CD4-positive, alpha-beta T cell treated with Interleukin-1 beta for 1 hour (primary cell): ENCODE data around the gene POU1F1.
"Not testable (repeated sequence)": the region's sequence is repeated elsewhere in the genome, so short reads cannot be mapped to it uniquely, and the experiment has no call there.

Experiments used
- DNase-seq, 2 donors: peaks; one replicate each; pipeline ENCODE4 v3.0.0-alpha.2; 2020 to 2022

The POU1F1 gene, protein sequence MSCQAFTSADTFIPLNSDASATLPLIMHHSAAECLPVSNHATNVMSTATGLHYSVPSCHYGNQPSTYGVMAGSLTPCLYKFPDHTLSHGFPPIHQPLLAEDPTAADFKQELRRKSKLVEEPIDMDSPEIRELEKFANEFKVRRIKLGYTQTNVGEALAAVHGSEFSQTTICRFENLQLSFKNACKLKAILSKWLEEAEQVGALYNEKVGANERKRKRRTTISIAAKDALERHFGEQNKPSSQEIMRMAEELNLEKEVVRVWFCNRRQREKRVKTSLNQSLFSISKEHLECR

DNA sequence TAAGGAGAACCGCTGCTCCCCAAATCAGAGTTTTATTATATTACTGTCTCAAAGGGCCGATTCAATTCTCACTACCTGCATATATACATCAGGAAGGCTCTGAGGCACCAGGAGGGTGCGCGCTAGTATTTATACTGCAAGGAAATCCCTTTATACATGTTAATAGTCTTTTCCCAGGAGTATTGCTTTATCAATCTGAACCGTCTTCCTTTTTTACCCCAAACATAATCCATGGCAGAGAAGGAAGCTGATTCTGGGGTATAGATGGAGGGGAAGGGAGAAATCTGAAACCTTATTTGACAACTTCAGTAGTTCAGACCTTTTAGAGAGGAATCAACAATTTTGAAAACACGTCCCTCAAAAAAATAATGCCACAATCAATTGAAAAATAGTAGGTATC, at the start of gene POU1F1:
Gene POU1F1 (minus strand): TSS at position 101 of the 400 bp plus-strand sequence. CDS start 122 bp downstream, outside the sequence.
- DNase-seq, result no peak

DNA sequence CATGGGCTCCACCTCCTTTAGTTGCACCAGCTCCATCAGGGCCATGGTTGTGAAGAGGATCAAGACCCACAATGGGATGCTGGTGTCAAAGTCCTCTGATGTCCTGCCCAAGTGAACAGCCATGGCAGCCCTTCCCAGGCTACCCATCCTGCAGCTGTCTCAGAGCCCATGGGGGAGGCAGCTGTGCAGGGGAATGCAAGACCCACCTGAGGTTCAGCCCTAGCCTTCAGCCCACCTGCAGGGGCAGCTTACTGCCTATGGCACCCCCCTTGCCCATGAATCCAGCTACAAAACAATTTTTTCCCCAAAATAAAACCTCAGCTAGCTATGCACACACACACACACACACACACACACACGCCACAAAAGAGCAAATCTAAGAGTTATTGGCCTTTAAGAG, 48.2 kb upstream of the POU1F1 start:
- no peak for DNase-seq

DNA sequence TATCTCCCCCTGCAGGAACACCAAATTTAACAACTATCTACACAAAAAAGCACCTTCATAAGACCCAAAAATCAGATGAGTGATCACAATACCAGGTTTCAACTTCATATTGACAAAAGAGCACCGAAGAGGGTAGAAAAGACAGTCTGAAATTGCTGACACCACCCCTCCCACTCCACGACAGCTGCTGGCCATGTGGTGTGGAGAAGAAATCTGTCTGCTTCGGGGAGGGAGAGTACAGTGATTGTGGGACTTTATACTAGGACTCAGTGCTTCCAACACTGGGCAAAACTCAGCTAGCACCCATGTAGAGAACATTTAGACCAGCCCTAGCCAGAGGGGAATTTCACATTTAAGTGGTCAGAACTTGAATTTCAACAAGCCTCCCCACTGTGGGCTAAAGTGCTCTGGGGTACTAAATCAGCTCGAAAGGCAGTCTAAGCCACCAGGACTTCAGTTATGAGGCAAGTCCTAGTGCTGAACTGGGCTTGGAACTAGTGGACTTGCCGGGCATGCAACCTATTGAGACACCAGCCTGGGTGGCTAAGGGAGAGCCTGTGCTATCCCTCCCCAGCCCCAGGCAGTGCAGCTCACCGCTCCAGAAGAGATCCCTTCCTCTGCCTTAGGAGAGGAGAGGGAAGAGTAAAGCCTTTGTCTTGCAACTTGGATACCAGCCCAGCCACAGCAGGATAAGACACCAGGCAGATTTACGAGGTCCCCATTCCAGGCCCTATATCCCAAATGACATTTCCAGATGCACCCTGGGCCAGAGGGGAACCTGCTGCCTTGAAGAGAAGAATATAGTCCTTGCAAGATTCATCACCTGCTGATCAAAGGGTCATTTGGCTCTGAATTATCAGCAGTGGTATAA, 44.6 kb upstream of the POU1F1 start:
- DNase-seq, result no peak

DNA sequence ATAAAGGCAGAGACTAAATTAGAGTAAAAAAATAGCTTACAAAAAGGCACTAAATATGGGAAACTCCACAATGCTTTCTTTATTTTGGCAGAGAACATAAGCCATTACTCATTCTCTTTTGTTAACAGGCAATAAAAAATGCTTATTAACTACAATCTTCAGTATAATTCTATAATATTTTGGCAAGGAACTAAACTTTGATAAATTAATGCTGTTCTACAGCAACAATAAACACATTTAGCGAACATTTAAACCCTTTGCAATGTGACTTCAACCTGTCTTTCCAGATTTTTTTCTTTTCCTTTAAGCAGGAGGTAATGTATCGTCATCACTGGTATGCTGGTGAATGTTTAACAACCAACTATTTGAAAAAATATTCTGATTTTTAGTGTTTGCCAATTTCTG, 42.2 kb upstream of the POU1F1 start:
- no peak for DNase-seq

DNA sequence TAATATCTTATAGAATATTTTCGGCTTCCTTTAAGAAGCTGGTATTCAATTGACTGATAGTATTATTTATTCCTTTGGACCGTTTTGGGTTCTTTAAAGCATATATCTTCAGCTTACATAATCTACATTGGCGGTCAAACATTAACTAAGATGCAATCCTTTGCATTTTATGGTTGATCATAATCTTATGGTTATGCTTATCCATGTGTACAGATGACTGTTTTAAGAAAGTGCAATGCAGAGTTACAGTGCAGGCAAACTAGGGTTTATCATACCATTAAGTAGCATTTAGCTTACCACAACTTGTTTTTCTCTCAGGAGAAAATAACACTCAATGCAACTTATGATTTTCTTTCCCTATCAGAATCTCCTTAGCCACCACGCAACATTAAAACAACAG, 41.4 kb upstream of the POU1F1 start:
- DNase-seq, result no peak

DNA sequence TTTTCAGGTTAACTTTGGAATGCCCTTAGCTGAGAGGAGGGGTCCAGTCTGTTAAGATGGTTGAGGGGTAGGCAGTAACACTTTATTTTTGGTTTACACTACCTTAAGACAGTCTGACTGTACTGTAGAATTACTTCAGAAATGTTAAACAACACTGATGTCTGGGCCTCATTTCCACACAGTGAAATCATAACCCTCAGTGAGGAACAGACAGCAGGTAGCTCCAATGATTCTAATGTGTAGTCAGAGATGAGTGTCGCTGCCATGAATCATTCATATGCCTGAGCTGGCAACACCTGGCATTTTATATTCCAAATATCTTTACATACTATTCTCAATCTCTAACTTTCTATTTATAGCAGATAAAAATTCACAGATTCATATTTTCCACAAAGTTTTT, 37.3 kb upstream of the POU1F1 start:
- DNase-seq, result no peak

DNA sequence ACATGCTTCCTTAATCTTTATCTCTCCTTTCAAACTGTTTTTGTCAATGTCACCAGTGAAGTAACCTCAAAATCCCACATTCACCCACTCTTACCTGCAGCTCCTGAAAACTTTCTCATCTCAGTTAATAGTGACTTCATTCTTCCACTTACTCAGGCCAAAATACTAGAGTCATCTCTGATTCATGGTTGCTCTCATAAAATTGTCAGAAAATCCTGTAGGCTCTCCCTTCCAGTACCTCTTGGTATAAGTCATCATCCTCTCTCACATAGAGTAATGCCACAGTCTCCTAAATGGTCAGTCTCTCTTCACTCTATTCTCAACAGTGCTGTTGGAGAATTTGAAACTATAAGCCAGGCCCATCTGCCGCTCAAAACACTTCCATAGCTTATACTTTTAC, 34.9 kb upstream of the POU1F1 start:
- no peak for DNase-seq

DNA sequence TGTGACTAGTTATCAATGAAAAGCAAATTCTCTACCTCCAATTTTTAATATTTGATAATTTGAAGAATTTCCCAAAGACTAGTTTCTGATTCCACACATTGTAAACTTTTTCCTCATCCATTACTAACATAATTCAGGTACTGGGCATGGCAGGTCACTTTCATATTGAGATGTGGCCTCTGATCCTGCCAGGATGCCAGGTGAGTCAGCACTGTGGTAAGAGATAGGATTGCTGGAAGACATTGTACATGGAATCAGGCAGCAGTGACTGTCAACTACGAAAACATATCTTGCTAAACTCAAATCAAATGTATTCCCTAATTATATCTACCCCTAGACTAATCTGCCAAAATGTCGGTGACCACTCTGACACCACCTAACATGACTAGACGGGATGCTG, 33.2 kb upstream of the POU1F1 start:
- DNase-seq, result no peak

DNA sequence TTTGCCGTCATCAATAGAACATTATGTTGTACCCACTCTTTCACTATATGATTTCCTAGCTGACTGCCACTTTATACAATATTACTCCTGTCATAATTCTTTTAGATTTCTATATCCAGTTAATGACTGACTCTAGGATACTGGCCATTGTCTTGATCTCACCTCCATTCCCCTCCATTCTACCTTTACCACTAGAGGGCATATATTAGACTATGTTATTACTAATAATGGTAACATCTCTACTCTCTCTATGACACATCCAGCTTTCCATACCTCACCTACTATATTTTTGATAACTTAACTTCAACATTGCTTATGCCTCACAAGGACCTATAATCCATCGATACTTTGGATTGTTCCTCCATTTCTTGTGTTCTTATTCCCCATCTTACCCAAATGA, 31.4 kb upstream of the POU1F1 start:
- no peak for DNase-seq

DNA sequence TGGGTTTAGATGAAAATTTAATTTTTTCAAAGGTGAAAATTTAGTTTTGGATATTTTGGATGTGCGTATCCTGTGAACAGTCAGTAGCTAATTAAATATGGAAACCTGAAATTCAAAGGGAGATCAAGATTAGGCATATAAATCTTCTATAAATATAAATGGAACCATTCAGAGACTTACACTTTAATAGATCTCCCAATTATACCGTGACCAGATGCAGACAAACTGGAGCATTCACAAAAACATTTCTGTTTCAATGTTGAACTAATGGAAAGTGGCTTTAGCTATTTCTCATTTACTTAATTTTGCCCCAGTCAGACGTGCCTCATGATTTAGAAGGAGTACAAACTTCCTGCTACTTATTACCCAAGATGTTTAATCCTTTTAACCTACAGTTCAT, 29.1 kb upstream of the POU1F1 start:
- DNase-seq, result no peak

DNA sequence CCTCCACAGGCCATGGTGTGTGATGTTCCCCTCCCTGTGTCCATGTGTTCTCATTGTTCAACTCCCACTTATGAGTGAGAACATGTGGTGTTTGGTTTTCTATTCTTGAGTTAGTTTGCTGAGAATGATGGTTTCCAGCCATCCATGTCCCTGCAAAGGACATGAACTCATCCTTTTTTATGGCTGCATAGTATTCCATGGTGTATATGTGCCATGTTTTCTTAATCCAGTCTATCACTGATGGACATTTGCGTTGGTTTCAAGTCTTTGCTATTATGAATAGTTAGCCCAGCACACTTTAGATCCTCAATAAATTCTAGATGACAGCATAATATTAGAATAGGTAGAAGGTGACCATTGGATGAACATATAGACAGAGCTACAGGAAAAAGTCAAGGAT, 28.6 kb upstream of the POU1F1 start:
- DNase-seq, result not testable (repeated sequence)

DNA sequence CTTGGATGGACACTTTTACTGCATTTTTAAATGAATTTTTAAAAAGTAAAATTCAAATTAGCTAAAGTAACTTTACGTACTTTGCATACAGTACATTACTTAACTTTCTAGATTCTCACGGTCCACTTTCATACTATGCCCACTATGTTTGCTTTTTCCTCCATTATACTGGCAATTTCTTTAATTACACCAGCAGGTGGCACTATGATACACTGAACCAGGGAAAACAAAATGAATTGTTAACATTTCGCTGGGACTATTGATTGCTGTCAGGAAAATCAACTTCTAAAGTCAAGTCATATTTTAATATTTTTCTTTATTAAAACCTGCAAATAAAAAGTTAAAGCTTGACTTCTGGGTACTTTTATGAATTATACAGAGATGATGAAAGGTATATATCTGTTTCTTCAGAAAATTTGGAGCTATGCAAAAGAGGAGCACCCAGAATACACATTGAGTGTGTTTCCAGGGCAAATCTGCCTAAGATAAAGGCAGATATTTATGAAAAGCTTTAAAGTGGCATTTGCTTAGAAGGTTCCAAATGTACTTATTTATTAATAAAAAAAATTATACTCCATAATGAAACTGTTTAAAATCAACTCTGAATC, 21.8 kb upstream of the POU1F1 start:
- DNase-seq, result peak in 1 of 2 donors; percentile 39

DNA sequence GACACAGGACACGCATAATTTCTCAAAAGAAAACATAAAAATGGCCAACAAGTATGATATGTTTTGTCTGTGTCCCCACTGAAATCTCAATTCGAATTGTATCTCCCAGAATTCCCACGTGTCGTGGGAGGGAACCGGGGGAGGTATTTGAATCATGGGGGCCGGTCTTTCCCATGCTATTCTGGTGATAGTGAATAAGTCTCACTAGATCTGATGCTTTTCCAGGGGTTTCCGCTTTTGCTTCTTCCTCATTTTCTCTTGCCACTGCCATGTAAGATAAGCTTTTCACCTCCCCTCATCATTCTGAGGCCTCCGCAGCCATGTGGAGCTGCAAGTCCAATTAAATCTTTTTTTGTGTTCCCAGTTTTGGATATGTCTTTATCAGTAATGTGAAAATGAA, 12.1 kb upstream of the POU1F1 start:
- DNase-seq, result no peak

DNA sequence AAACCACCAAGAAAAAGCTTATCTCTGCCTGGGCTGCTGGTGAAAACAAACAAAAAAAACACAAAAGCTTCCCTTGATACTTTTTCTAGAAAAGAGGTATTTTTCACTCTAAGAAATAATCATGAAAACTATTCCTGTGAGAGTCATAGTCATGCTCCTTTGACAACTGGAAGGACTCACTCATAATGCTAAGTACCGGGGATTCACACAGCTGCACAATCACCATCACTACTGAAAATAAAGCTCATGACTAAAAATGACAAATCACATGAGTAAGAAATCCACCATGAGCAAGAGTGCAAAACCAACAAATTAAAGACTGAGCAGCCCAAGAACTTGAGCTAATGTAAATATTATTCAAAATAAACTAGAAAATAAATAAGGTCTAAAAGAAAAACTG, 10.6 kb upstream of the POU1F1 start:
- DNase-seq, result no peak

DNA sequence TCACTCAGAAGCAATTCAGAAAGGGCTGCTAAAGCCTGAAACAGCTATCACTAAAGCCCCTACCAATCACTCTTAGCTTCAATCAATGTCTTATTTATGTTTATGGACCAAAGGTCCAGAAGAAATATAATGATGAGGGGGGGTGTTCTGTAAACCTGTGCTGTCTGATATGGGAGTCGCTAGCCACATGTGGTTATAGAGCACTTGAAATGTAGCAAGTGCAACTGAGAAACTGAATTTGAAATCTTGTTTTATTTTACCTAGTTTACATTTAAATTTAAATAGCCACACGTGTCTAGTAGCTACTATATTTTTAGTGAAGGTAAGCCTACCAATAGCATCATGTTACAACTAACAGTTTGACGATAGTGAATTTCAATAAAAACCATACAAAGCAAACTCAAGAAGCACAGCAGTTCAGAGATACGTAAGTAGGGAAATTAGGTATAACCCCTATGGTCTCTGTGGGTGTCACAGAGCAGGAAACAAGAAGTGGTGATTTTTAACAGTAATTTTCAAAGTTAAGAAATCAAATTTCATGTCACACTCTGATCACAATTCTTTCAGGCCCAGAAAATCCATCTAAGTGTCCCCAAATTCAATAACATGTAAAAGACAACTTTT, 3.6 kb downstream of the POU1F1 start:
- no peak for DNase-seq

DNA sequence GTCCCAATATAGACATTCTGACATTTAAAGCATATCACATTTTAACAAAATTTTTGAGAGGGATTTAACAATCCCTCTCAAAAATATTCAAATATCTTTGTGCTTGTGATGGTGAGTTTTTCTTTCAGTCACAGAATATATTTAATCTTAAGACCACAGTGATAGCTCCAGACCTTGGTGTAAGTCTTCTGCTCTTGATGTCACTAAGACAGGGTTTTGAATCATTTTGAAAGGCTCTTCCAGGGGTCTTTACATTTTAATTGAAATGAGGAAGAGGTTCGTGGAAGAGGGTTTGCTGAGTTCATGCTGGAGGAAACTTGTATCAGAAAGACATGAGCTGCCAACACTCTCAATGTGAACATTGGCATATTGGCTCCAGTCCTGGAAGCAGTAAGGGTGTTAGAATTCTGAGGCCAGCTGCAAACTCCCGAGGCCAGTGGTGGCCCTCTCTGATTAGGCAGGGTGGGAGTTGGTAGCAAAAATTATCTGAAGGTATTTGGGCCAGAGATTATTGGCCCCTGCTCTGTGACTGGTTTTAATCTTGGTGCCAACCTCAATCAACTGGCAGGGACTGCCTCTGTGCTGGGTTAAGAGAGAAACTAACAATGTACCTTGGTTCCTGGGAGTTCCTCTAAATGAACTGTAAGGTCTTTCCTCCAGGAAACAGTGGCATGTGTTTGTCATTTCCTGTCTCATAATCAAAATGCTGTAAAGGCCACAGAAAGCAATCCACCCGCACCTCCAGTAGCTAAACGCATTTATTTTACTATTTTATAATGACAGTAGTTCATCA, 5.3 kb downstream of the POU1F1 start:
- DNase-seq, result peak in 1 of 2 donors; percentile 7

DNA sequence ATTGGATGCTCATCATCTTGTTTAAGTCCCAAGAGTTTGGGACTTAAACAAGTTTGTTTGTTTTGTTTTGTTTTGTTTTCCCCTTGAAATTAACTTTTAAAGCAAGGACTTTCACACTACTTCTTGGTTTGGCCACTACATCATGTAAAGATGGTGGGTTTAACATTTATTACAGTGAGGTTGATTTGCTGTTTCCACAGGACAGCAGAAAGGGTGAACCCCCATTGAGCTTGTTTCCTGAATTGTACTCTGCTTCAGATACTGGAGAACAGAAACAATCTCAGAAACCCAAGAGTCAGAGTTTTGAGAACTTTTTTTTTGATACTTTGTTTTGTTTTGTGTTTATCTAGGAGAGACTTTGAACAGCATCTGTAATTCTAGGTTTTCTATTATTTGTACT, 6.7 kb downstream of the POU1F1 start:
- no peak for DNase-seq

DNA sequence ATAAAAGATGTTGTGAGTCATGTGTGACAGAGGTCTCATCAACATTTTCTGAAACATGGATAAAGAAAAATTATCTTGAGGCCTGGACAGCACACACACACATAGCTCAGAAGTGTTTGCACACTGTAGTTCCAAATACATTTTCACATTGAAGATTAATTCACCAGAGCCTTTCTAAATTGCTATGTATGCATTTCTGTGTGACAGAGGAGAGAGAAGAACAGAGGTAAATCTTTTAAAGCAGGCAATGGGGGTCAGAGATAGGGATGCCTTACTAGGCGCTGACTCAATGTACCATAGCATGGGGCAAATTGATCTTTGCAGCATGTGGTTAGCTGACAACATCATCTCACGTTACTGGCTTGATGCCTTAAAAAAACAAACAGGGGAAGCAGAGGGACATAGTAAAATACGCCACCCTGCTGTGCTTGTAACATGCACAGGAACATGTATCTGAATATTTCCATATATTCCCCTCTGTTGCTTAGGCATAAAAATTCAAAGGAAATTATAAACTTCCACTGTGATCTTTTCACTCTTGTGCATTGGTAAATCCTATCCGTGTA, 7.7 kb downstream of the POU1F1 start:
- DNase-seq, result no peak

DNA sequence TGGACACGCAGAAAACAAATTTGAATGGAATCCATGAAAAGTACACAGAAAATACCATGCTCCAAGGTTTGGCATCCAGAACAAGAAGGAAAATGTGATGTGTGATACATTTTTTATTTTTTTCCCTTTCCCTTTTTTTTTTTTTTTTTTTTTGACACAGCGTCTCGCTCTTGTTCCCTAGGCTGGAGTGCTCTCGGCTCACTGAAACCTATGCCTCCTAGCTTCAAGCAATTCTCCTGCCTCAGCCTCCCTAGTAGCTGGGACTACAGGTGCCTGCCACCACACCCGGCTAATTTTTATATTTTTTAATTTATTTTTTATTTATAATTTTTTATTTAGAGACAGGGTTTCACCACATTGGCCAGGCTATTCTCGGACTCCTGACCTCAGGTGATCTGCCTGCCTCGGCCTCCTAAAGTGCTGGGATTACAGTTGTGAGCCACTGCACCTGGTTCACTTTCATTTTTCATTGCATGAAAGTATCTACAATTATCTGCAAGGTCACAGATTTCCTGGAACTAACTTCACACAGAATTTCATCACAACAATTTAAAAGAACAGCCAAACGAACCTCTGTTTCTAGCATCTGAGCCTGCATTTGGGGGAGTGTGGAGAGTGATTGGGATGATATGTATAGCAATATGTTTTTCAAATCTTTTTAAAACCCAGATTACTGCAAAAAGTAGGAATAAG, 8.3 kb downstream of the POU1F1 start:
- DNase-seq, result no peak

DNA sequence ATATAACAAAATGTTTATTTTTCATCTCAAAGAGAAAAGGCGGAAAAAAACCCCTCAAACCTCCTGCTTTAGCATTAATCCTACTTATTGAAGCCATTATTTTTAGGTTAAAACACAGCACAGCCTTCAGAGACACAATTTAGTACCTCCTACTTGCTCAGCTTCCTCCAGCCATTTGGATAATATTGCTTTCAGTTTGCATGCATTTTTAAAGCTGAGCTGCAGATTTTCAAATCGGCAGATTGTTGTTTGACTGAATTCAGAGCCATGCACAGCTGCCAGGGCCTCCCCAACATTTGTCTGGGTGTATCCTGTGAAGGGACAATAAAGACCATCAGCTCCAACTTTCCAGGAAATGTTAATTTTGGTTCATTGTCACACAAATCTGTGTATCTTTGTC, 14.5 kb downstream of the POU1F1 start:
- DNase-seq, result no peak

DNA sequence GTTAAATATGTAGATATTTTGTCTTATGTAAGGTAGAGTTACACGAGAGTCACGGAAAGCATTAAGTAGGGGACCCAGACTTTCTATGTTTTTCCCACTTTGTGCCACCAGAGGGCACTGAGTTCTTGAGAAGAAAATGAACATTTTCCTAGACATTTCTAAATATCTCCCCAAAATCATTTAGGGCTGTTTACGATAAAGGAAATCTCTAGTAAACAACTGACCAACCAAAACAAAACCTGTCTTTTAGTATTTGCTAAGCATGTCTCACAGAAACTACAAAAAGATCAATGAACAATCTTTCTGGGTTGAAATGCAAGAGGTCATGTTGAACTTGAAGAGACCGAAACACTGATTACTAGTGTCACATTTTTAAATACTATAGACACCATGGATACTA, 16.1 kb downstream of the POU1F1 start:
- peak; percentile 16 to 44 for DNase-seq

DNA sequence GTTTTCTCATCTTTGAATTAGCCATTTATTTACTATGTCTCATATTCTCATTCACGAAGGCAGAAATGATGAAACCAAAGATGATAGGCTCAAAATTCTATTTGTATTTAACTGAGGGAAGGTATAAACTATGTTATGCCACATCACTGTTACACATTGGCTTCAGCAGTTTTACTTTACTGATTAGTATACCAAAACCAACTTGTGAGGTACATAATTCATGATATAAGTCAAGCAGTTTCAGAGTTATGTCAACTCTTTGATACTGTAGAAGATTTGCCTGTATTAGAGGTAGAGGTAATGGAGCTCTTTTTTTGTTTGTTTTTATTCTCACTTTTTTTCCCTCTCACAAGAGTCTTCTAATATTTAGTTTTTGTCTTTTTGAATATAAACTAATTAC, 26.4 kb downstream of the POU1F1 start:
- DNase-seq, result no peak
